GM18870 (cell line): ENCODE data around the gene KCNQ1.

Experiments
- ATAC-seq: cut with Tn5 transposase; IDR thresholded peaks from one replicate; pipeline ENCODE4 v1.9.1; 2021; ENCODE audit warnings: moderate library complexity; ENCODE audit not compliant: unreplicated experiment

The KCNQ1 gene

DNA sequence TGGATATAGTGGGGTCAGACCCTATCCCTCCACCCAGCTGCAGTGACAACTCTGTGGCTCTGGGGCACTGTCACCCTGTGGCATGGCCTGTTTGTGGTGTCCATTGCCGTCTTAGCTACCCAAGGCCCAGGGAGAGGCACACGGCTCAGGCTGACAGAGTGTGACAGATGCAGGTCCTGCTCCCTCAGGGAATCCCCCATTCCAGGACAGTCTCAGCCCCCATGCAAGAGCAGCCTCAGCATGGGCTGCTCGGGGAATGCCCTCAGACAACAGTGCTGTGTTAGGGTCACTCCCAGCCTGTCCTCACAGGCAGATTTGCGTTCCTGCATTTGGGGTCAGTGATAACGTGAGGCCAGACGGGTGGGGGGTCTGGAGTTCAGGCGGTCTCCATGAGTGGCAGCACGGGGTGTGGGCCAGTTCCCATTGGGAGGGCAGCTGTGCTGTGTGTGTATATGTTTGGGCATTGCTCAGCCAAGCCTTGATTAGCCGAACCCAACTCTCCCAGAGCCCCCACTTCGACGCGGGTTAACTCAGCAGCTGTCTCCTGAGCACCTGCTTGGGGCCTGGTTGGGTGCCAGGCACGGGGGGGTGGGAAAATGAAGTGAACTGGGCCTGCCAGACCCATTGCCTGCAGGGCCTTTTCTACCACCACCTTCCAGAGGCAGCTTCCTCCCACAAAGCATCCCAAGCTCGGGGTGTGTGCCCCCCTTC is 260.2 kb downstream of the KCNQ1 start:
- no peak for ATAC-seq

DNA sequence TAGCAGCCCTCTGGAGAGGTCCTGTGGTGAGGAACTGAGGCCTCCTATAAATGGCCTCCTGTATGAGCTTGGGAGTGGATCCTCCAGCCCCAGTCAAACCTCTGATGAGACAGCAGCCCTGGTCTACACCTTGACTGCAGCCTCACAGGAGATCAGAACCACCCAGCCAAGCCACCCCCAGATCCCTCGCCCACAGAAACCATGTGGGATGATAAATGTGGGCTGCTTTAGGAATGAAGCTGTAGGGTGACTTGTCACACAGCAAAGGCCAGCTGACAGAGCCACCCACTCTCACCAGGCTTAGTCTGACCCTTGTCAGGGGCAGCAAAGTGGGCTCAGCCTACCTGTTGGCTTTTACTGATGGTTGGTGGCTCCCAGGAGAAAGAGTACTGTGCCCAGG is 261.5 kb downstream of the KCNQ1 start:
- ATAC-seq: no peak

- no peak for ATAC-seq
These were observed 262.9 kb downstream of the KCNQ1 start for GRCh38 chr11:2707736-2708135.

- ATAC-seq: no peak
These were observed 263.4 kb downstream of the KCNQ1 start for GRCh38 chr11:2708151-2708581.

DNA sequence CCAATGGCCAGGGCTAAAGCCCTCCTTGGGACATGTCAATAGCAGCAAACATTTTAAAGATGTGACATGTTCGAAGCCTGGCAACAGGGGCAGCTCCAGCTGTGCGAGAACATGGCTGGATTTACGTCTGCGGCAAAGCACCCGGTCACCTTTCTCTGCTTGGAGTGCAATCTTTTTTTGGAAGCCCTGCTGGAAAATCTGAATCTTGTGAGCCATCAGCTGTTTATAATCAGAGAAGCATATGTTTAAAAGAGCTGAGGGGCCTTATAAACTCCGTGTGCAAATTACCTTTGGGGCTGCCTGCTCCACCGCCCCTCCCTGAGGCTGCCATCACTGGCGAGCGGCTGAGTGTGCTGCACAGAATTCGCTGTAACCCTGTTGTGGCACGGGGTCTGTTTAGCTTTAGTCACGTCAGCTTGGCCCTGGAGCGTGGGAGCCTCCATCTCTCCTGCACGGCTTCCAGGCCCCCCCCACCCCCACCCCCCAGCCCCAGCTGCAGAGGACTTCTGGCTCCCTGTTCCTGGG is 264.0 kb downstream of the KCNQ1 start:
- no peak for ATAC-seq

DNA sequence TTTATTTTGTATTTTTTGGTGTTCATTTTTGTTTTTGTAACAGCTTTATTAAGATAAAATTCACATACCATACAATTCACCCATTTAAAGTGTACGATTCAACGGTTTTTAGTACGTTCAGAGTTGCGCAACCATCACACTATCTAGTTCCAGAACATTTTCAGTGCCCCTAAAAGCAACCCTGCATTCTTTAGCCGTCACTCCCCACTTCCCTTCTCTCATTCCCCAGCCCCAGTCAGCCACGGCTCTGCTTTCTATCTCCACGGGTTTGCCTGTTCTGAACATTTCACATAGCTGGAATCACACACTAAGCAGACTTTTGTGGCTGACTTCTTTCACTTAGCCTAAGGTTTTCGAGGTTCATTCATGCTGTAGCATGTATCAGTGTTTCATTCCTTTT is 264.6 kb downstream of the KCNQ1 start:
- ATAC-seq: no peak

DNA sequence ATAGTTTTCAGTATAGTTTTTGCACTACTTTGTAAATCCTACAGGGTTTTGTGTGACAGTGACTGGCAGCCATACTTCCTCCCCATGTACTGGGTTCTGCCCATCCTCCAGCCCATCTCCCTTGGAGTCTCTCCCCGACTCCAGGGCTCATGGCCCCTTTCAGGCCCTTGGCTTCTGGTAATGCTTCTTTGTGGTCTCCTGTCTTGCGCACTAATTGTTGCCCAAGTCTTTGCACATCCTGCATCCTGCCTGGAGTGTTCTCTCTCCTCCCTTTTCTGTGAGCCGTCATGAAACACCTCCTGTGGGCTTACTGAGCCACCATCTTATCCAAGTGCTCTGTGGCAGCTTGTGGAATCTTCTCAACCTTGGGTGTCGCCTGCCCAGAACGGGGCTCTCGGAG is 266.4 kb downstream of the KCNQ1 start:
- no peak for ATAC-seq

GRCh38 chr11:2713094-2713493 is 268.3 kb downstream of the KCNQ1 start:
- no peak for ATAC-seq

DNA sequence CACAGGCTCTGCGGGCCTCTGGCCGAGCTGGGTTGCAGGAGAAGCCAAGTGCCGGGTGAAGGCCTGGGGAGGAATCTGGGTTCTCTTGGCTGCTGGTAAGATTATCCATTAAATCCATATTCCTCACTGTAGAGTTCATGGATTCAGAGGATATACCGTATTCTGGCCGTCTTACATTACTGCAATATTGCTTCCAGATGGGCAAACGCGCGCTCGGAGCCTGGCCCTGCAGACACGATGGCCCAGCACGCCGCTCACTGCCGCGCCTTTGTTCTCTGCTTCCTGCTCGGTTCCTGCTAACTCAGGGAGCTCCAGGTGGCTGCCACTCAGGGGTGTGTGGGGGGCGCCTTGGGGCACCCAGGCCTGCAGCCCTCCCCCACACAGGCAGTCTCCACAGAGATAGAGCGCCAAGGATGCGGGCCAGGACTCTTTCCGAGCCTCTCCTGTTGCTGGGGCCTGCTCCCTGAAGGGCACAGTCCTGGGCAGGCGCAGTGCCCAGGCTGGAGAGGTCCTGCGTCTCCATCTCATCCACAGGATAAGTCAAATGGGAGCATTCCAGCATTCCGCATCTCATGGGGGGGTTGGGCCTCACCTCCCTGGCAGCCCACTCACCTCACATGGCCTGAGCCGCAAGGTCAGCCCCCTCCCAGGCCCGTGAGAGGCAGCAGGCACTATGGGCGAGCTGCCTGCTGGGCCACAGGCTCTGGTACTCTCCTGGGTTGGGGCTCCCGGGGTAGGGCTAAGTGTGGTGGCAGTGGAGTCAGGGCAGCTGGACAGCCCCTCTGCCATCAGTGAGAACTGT is 269.1 kb downstream of the KCNQ1 start:
- ATAC-seq: no peak

DNA sequence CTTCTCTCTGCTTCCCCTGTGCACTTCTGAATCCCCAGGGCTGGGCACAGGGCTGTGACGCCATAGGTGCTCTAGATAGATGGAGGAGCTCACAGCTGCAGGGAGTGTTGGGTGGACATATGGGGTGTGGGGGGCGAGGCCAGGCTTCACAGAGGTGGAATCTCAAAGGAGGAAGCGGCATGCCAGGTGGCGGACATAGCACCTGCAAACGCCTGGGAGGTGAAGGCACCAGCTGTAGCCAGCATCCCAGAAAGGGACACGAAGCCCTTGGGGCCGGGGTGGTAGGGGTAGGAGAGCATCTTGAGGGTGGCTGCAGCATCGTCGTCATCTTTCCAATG is 269.6 kb downstream of the KCNQ1 start:
- ATAC-seq: no peak

DNA sequence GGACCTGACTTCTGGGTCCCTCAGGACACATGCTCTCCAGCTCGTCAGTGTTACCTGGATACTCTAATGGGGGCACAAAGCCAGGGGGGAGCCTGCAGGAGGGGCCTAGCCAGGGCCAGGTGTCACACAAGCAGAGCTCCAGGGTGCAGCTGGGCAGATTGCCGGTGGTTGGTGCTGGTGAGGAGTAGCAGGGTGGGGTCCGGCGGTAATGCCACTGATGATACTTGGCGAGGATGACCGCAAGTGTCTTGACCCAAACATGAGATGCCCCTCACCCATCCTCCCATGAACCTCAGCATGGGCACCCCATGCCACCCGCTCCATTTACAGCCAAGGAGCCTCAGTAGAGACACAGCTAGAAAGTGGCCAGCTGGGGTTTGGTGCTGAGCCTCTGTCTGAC is 270.1 kb downstream of the KCNQ1 start:
- ATAC-seq: no peak

GRCh38 chr11:2715716-2716350 is 271.0 kb downstream of the KCNQ1 start:
- no peak for ATAC-seq

DNA sequence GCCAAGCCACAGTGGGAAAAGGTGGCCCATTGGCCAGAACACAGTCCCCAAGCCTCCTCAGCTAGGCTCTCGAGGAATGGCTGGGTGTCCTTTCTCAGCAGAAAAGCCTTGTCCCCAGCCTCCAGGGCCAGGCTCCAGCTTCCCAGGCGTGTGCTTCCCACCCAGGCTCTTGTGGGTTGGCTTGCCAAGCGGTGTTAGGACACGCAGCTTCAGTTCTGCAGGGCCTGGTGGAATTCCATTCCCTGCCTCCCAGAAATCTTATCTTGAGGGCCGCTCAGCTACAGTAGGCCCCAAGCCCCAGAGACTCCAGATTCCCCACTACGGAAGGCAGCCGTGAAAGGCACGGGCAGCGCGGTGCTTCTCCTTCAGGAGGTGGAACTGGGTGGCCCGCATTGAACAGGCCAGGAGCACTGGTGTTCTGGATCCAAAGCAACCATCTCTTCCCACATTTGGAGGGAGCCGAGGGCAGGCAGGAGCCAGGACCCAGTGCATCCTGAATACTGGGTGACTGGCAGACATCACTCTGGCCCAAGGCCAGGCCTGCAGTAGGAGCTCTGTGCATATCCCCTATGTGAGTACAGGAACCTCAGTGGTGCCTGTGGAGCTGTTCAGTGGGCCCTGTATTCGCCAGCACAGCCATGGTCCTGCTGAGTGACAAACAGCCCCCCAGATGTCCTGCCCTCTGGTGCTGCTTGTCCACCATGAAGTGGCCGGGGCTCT is 271.7 kb downstream of the KCNQ1 start:
- ATAC-seq: no peak

DNA sequence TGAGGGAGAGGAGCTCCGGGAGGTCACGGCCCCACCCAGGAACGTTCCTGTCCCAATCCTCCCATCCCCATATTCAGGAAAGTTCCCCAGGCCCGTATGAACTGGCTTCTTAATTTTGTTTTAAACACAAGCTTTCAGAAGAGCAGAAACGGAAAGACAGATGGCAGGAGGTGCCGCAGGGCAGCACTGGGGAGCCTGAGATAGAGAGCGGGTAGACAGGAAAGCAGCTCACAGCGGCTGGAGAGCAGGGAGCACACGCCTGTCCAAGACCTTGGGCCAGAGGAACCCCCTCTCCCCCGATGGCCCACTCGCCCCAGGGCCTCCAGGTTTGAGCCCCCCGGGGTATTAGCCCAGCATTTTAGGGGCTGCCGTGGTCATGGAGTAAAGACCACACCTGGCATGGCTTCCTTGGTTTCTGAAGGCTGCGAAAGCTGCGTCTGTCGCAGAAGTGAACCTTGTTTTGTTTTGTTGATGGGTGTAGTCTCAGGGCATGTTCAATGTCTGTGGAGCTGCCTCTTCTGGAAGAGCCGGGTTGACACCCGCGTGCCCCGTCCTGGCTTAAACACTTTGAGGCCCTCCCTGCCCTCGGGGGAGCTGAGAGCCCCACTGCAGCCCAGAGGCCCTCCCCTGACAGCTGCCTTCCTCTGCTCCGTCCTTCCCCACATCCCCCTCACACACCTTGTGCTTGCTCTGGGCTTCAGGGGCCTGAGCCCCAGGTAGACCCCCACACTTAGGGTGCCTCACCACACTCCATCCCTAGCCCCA is 272.9 kb downstream of the KCNQ1 start:
- ATAC-seq: no peak

DNA sequence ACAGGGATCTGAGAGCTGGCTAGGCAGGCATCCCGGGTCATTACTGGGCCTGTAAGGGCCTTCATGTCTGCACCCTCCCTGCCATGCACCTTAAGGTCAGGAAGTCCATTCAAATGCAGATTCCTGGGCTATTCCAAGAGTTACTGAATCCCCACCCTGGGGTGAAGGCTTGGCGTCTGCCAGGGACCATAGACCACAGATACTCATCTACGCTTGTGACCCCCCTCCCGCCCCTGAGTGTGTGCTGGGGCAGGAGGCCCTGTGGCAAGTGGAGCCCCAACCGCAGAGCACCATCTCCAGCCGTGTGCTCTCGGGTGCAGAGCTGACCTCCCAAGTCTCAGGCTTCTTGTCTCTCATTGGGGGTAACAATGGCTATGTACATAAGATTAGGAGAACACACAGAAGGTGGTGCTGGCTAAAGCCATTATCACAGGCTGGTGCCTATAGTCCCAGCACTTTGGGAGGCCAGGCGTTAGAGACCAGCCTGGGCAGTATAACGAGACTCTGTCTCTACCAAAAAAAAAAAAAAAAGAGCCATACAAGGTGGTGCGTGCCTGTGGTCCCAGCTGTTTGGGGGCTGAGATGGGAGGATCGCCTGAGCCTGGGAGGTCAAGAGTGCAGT is 274.1 kb downstream of the KCNQ1 start:
- no peak for ATAC-seq

DNA sequence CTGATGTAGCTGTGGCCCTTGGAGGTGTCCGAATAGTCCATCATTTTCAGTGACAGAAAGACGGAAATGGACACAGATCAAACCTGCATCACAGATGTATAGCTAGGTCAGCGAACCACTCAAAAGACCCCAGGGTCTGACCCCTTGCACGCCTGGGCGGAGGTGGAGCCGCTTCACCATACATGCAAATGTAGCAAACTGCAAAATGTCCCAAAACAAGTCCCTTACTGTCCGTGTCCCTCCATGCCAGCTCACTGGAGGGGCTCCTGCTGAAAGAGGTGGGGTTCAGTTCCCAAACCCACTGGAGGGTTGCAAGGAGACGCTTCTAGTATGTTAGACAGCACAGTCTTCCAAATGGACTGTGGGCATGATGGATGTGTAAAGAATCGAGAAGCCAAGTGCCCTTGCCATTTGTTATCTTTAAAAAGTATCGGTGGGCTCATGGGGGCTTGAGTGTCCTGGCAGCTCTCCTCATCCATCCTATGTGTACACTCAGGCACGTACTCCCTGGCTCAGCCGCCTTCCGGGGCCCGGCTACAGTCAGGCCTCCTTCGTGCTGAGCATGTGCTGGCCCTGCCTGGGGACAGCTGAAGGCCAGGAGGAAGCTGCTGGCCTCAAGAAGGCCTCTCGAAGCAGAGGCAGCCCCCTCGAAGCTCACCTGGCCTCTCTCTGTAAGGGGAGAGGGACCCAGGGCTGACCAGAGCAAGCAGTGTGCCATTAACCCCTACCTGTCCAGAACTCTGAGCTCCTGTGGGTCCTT is 275.2 kb downstream of the KCNQ1 start:
- ATAC-seq: no peak

- no peak for ATAC-seq
These were observed 276.6 kb downstream of the KCNQ1 start for GRCh38 chr11:2721210-2721916.

DNA sequence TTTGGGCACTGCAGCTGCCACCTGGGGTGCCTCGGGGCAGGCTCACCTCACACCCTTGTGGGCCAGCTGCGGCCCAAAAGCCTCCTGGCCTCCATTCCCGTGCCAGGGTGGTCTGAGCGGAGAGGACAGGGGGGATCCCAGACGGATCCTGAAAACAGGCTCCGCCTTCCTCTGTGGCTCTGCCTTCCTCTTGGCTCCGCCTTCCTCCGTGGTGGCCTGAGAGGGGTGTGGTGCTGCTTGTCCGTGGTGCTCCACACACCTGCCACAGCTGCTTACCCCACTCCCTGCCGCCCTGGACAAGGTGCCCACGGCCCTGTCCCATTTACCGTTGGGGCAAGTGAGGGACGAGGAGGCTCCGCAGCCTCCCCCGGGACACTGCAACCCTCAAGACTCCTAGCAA is 278.1 kb downstream of the KCNQ1 start:
- no peak for ATAC-seq

- ATAC-seq: no peak
These were observed 279.3 kb downstream of the KCNQ1 start for GRCh38 chr11:2724104-2724503.
